Activated CD4-positive, alpha-beta T cell treated with anti-CD3 and anti-CD28 coated beads, Interleukin-2, amount 50 U/mL, for 24 hours (primary cell): ENCODE data around the gene FBXO17.

Experiments
- DNase-seq, 2 donors: peaks; one replicate each; pipeline ENCODE4 v3.0.0-alpha.2; 2020; ENCODE audit warnings: low read depth in 1 of 2, low spot score in 1 of 2

FBXO17 gene

GRCh38 chr19:38918526-38918925 is 57.0 kb downstream of the FBXO17 start:
- DNase-seq: no peak

GRCh38 chr19:38917921-38918491 is 57.5 kb downstream of the FBXO17 start:
- DNase-seq: no peak

- no peak for DNase-seq
These were observed 58.0 kb downstream of the FBXO17 start for GRCh38 chr19:38917516-38917915.

- DNase-seq: no peak
These were observed 59.9 kb downstream of the FBXO17 start for GRCh38 chr19:38915329-38916321.

- no peak for DNase-seq
These were observed 61.6 kb downstream of the FBXO17 start for GRCh38 chr19:38913958-38914357.

- no peak for DNase-seq
These were observed 62.7 kb downstream of the FBXO17 start for GRCh38 chr19:38912600-38913514.

- no peak for DNase-seq
These were observed 64.0 kb downstream of the FBXO17 start for GRCh38 chr19:38911388-38912001.

GRCh38 chr19:38910488-38910887 is 65.1 kb downstream of the FBXO17 start:
- DNase-seq: no peak

GRCh38 chr19:38908911-38909310 is 66.6 kb downstream of the FBXO17 start:
- no peak for DNase-seq

- no peak for DNase-seq
These were observed 67.9 kb downstream of the FBXO17 start for GRCh38 chr19:38907670-38908069.

GRCh38 chr19:38907227-38907626 is 68.3 kb downstream of the FBXO17 start:
- DNase-seq: no peak

- DNase-seq: no peak
These were observed 69.9 kb downstream of the FBXO17 start for GRCh38 chr19:38905620-38906019.

GRCh38 chr19:38904581-38905539 is 70.7 kb downstream of the FBXO17 start:
- no peak for DNase-seq

GRCh38 chr19:38901683-38902082 is 73.9 kb downstream of the FBXO17 start:
- no peak for DNase-seq

- no peak for DNase-seq
These were observed 74.8 kb downstream of the FBXO17 start for GRCh38 chr19:38900743-38901190.

- no peak for DNase-seq
These were observed 75.3 kb downstream of the FBXO17 start for GRCh38 chr19:38900202-38900629.

GRCh38 chr19:38899447-38900201 is 75.9 kb downstream of the FBXO17 start, which contains the start of the genes NFKBIB and SIRT2:
Gene NFKBIB (plus strand): TSS chr19:38899969. CDS start chr19:38900033, 64 bp downstream.
Gene SIRT2 (minus strand): TSS chr19:38899618. CDS start chr19:38899521, 97 bp downstream.
- peak; percentile 93 to 99 for DNase-seq

- no peak for DNase-seq
These were observed 76.6 kb downstream of the FBXO17 start for GRCh38 chr19:38898788-38899446.
